WTC11 (cell line): ENCODE data around the gene DAPK1. TPM values are rescaled to one million over a fixed set of nuclear protein-coding genes. Genes with fewer than 3 reads are reported as not detected.

Experiments
- ATAC-seq: fragments of 200-7000 bp; cut with Tn5 transposase; 2 replicates; pipeline ENCODE4 v1.10.0; 2021; ENCODE audit warnings: mild to moderate bottlenecking, moderate library complexity
- CTCF ChIA-PET: fragments of 300-600 bp; sonication (Branson Sonifier 250); formaldehyde crosslinking; loops from one replicate; lab custom pipeline; 2021; ENCODE audit warnings: antibody characterized with exemption; lab: Charles Lee
- POLR2A ChIA-PET: fragments of 350-600 bp; sonication (Branson Sonifier 250); formaldehyde crosslinking; loops from one replicate; lab custom pipeline; 2021; ENCODE audit warnings: antibody characterized with exemption; lab: Charles Lee
- DNase-seq: peaks from one replicate; pipeline ENCODE4 v3.0.0; 2021; ENCODE audit warnings: low spot score
- H3K27ac Mint-ChIP-seq: 2 replicates; pipeline ENCODE4 v1.8.0; 2021; ENCODE audit warnings: mixed read lengths
- H3K27me3 Mint-ChIP-seq: 2 replicates; pipeline ENCODE4 v1.8.0; 2021; ENCODE audit warnings: low read depth, mild to moderate bottlenecking, moderate library complexity, mixed read lengths
- H3K36me3 Mint-ChIP-seq: 2 replicates; pipeline ENCODE4 v1.8.0; 2021; ENCODE audit warnings: mixed read lengths
- H3K4me1 Mint-ChIP-seq: 2 replicates; pipeline ENCODE4 v1.8.0; 2022; ENCODE audit warnings: mixed read lengths
- H3K4me3 Mint-ChIP-seq: 2 replicates; pipeline ENCODE4 v1.8.0; 2021; ENCODE audit warnings: mild to moderate bottlenecking, moderate library complexity, mixed read lengths
- H3K9me3 Mint-ChIP-seq: 2 replicates; pipeline ENCODE4 v1.8.0; 2021; ENCODE audit warnings: mixed read lengths
- CREM ChIP-seq: sonication (generic); formaldehyde crosslinking; IDR thresholded peaks from 2 replicates; pipeline ENCODE4 v1.8.1; 2022; ENCODE audit warnings: mild to moderate bottlenecking, missing genetic modification reagents, moderate library complexity
- ETV6 ChIP-seq: sonication (generic); formaldehyde crosslinking; IDR thresholded peaks from 2 replicates; pipeline ENCODE4 v1.8.1; 2022; ENCODE audit warnings: mild to moderate bottlenecking, missing genetic modification reagents
- FOXK1 ChIP-seq: sonication (generic); formaldehyde crosslinking; IDR thresholded peaks from 2 replicates; pipeline ENCODE4 v1.8.0; 2022; ENCODE audit warnings: mild to moderate bottlenecking, moderate library complexity, missing genetic modification reagents
- JAZF1 ChIP-seq: fragments of 250-450 bp; sonication (Bioruptor Pico); IDR thresholded peaks from 2 replicates; pipeline ENCODE4 v1.9.0; 2021; ENCODE audit warnings: moderate library complexity, mild to moderate bottlenecking, inconsistent platforms
- KAT7 ChIP-seq: sonication (generic); formaldehyde crosslinking; IDR thresholded peaks from 2 replicates; pipeline ENCODE4 v1.8.1; 2023; ENCODE audit warnings: missing genetic modification reagents, mild to moderate bottlenecking, borderline replicate concordance
- MXD4 ChIP-seq: fragments of 250-450 bp; sonication (Bioruptor Pico); IDR thresholded peaks from 2 replicates; pipeline ENCODE4 v1.8.0; 2021; ENCODE audit warnings: mild to moderate bottlenecking, moderate library complexity, borderline replicate concordance
- NFE2L1 ChIP-seq: sonication (generic); formaldehyde crosslinking; IDR thresholded peaks from 2 replicates; pipeline ENCODE4 v1.8.1; 2023; ENCODE audit warnings: missing genetic modification reagents
- NR2C2 ChIP-seq: sonication (generic); formaldehyde crosslinking; IDR thresholded peaks from 2 replicates; pipeline ENCODE4 v1.8.0; 2022; ENCODE audit warnings: mild to moderate bottlenecking, missing genetic modification reagents
- PRRX2 ChIP-seq: fragments of 250-450 bp; sonication (Bioruptor Pico); IDR thresholded peaks from 2 replicates; pipeline ENCODE4 v1.8.0; 2021; ENCODE audit warnings: mild to moderate bottlenecking
- SMAD3 ChIP-seq: sonication (generic); formaldehyde crosslinking; IDR thresholded peaks from 2 replicates; pipeline ENCODE4 v1.8.0; 2022; ENCODE audit warnings: missing genetic modification reagents, mild to moderate bottlenecking, borderline replicate concordance
- SOX15 ChIP-seq: fragments of 250-450 bp; sonication (Bioruptor Pico); IDR thresholded peaks from 2 replicates; pipeline ENCODE4 v1.9.0; 2021; ENCODE audit warnings: mild to moderate bottlenecking
- ZNF396 ChIP-seq: fragments of 250-450 bp; sonication (Bioruptor Pico); IDR thresholded peaks from 2 replicates; pipeline ENCODE4 v1.8.0; 2021; ENCODE audit warnings: mild to moderate bottlenecking, moderate library complexity, borderline replicate concordance
- total RNA-seq: library from RNA; stranded (reverse); gene quantifications from 3 replicates; pipeline ENCODE4 v1.2.3, GENCODE V29; 2021
- TF ChIP-seq, protein P1 (sequence below): sonication (generic); formaldehyde crosslinking; conservative IDR thresholded peaks from 2 replicates; pipeline ENCODE4 v1.8.1; 2022; ENCODE audit warnings: mild to moderate bottlenecking, missing genetic modification reagents
- TF ChIP-seq, protein P2 (sequence below): sonication (generic); formaldehyde crosslinking; IDR thresholded peaks from 2 replicates; pipeline ENCODE4 v1.8.1; 2023; ENCODE audit warnings: mild to moderate bottlenecking, missing genetic modification reagents, moderate library complexity
- TF ChIP-seq, protein P3 (sequence below): sonication (generic); formaldehyde crosslinking; IDR thresholded peaks from 2 replicates; pipeline ENCODE4 v1.8.0; 2023; ENCODE audit warnings: missing genetic modification reagents
- TF ChIP-seq, protein P4 (sequence below): sonication (generic); formaldehyde crosslinking; IDR thresholded peaks from 2 replicates; pipeline ENCODE4 v1.8.0; 2022; ENCODE audit warnings: mild to moderate bottlenecking, missing genetic modification reagents
- TF ChIP-seq, protein P5 (sequence below): sonication (generic); formaldehyde crosslinking; IDR thresholded peaks from 2 replicates; pipeline ENCODE4 v1.8.1; 2023; ENCODE audit warnings: mild to moderate bottlenecking, moderate library complexity, missing genetic modification reagents

DAPK1 gene
- total RNA-seq, 1 experiment from 2014 or later, result 129 TPM

DNA sequence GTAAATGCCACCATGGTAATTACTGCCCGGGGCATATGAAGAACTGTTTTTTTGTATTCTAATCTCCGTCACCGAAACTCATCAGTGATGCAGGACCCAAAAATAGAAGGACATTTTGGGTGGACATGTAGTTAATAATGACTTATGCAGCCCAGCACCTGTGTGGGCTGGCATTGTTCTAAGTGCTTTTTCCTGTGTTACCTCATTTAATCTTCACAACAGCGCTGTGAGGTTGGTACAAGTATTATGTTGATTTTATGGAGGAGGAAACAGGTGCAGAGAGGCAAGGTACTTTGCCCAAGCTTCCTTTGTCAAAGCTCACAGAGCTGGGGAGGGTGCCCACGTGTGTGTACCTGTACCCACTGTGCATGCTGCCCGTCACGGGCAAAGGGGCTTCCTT is 58.4 kb downstream of the DAPK1 start (continued):
- TF ChIP-seq FOXK1 (CRISPR knock-in tag) (no peak), JAZF1 (CRISPR knock-in tag) (no peak), NFE2L1 (CRISPR knock-in tag) (no peak)
- TF ChIP-seq, protein P1, sequence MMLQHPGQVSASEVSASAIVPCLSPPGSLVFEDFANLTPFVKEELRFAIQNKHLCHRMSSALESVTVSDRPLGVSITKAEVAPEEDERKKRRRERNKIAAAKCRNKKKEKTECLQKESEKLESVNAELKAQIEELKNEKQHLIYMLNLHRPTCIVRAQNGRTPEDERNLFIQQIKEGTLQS (CRISPR knock-in tag), result no peak

DNA sequence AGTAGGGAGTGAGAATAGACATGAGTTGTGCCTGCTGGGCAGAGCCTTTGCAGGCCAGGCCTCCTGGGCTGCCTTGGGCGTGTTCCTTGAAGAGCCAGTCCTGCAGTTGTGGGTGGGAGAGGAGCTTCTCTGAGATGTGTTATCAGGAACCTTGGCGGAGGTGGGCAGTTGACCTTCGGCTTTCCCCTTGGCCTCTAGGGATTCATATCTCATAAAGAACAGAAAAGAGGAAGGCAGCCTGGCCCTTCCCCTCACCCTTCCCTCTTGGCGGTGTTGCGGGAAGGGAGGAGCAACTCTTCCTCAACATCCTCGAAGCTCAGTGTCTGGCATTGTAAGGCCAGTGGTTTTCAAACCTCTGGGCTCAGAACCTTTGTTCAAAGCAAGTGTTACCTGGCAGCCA is 59.2 kb downstream of the DAPK1 start:
- ChIA-PET CTCF (no interaction called here), POLR2A (no interaction called here)
- Mint-ChIP-seq H3K27ac (peak overlapping the region; percentile 48; the same call in 1 of the 2 replicates), H3K9me3 (peaks cover 3% of the 10 kb centered on the region; the same call in 1 of the 2 replicates), H3K36me3 (peaks cover 12% of the 10 kb centered on the region), H3K4me1 (peaks cover 34% of the 10 kb centered on the region), H3K27me3 (no peaks in the 10 kb centered on the region), H3K4me3 (no peak overlapping the region)
- ATAC-seq (no peak), DNase-seq (no peak)
- no peak for TF ChIP-seq NR2C2
- TF ChIP-seq SOX15 (CRISPR knock-in tag), result no peak
- no peak for TF ChIP-seq ETV6 (CRISPR knock-in tag)
- TF ChIP-seq, protein P2, sequence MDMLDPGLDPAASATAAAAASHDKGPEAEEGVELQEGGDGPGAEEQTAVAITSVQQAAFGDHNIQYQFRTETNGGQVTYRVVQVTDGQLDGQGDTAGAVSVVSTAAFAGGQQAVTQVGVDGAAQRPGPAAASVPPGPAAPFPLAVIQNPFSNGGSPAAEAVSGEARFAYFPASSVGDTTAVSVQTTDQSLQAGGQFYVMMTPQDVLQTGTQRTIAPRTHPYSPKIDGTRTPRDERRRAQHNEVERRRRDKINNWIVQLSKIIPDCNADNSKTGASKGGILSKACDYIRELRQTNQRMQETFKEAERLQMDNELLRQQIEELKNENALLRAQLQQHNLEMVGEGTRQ (CRISPR knock-in tag), result no peak
- TF ChIP-seq, protein P3, sequence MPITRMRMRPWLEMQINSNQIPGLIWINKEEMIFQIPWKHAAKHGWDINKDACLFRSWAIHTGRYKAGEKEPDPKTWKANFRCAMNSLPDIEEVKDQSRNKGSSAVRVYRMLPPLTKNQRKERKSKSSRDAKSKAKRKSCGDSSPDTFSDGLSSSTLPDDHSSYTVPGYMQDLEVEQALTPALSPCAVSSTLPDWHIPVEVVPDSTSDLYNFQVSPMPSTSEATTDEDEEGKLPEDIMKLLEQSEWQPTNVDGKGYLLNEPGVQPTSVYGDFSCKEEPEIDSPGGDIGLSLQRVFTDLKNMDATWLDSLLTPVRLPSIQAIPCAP, result no peak
- TF ChIP-seq KAT7 (CRISPR knock-in tag), result no peak
- TF ChIP-seq MXD4 (CRISPR knock-in tag), result no peak
- no peak for TF ChIP-seq CREM
- TF ChIP-seq, protein P4, sequence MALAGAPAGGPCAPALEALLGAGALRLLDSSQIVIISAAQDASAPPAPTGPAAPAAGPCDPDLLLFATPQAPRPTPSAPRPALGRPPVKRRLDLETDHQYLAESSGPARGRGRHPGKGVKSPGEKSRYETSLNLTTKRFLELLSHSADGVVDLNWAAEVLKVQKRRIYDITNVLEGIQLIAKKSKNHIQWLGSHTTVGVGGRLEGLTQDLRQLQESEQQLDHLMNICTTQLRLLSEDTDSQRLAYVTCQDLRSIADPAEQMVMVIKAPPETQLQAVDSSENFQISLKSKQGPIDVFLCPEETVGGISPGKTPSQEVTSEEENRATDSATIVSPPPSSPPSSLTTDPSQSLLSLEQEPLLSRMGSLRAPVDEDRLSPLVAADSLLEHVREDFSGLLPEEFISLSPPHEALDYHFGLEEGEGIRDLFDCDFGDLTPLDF (CRISPR knock-in tag), result no peak

DNA sequence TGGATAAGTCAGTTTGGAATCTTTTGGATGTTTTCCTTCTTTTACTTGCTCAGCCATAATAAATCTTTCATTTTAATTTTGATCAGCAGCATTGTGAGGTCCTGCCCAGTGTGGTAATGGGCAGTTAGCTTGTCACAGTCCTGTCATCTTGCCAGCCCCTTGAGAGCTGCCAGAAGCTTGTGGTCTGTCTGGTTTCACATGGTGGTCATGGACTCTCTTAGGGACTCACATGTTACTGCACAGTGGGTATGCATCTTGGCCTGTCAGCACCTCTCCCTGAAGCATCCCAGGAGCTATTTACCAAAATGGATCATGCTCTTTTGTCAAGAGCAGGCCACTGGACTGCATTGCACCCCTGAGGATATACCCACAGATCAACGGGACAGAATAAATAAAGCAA is 60.3 kb downstream of the DAPK1 start:
- DNase-seq, result no peak
- no peak overlapping the region for H3K27ac Mint-ChIP-seq
- no peak overlapping the region for H3K4me3 Mint-ChIP-seq
- H3K27me3 Mint-ChIP-seq, result no peaks in the 10 kb centered on the region
- TF ChIP-seq SMAD3 (CRISPR knock-in tag), result no peak
- TF ChIP-seq, all 79 proteins: peak for 0
- peaks cover 6% of the 10 kb centered on the region; the same call in 1 of the 2 replicates for H3K9me3 Mint-ChIP-seq
- CTCF ChIA-PET, result no interaction called here
- H3K4me1 Mint-ChIP-seq, result peaks cover 29% of the 10 kb centered on the region
- H3K36me3 Mint-ChIP-seq, result peaks cover 18% of the 10 kb centered on the region
- POLR2A ChIA-PET, result no interaction called here
- ATAC-seq, result no peak

DNA sequence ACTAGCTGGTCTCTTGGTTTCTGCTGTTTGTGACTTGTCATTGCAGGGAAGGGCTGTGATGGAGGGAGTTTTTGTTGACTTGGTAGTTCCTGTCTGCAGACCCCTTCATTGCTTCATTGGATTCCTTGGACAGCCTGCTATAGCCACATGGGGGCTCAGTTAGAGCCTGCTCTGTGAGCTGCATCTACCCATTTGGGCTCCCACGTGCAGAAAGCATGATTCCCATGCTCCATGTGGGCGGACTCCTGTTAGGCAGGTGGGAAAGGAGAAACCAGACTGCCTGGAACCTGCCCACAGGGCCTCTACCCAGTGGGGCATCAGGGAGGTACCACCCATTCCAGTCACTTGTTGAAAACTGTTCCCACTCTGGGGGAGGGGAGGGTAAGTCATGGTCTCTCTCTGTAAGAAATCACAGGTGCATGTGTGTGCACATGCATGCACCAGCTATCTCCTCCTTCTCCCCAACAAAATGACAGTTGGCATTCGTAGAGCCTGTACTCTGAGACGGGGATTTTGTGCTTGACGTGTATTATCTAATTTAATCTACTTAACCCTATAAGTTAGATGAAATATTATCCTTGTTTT is 61.0 kb downstream of the DAPK1 start:
- DNase-seq (no peak), ATAC-seq (no peak)
- H3K9me3 Mint-ChIP-seq, result peaks cover 6% of the 10 kb centered on the region; the same call in 1 of the 2 replicates
- no peak overlapping the region for H3K4me3 Mint-ChIP-seq
- POLR2A ChIA-PET, result no interaction called here
- TF ChIP-seq, protein P5, sequence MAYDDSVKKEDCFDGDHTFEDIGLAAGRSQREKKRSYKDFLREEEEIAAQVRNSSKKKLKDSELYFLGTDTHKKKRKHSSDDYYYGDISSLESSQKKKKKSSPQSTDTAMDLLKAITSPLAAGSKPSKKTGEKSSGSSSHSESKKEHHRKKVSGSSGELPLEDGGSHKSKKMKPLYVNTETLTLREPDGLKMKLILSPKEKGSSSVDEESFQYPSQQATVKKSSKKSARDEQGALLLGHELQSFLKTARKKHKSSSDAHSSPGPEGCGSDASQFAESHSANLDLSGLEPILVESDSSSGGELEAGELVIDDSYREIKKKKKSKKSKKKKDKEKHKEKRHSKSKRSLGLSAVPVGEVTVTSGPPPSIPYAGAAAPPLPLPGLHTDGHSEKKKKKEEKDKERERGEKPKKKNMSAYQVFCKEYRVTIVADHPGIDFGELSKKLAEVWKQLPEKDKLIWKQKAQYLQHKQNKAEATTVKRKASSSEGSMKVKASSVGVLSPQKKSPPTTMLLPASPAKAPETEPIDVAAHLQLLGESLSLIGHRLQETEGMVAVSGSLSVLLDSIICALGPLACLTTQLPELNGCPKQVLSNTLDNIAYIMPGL (CRISPR knock-in tag), result no peak
- TF ChIP-seq ZNF396 (no peak), PRRX2 (CRISPR knock-in tag) (no peak)
- peaks cover 33% of the 10 kb centered on the region for H3K4me1 Mint-ChIP-seq
- no peak overlapping the region for H3K27ac Mint-ChIP-seq
- H3K27me3 Mint-ChIP-seq, result no peaks in the 10 kb centered on the region
- CTCF ChIA-PET, result no interaction called here
- peaks cover 24% of the 10 kb centered on the region for H3K36me3 Mint-ChIP-seq
